AG10803 (cell line): ENCODE measurements around the gene ZMIZ1.

Experiments used
- DNase-seq: peaks from one replicate; pipeline ENCODE4 v3.0.0; 2010; ENCODE audit warnings: low read depth
- H3K4me3 ChIP-seq: 2 replicates; pipeline ENCODE4 v1.5.1; 2011; ENCODE audit warnings: mild to moderate bottlenecking, low read length, control low read depth
- CTCF ChIP-seq: conservative IDR thresholded peaks from 2 replicates; pipeline ENCODE4 v1.5.1; 2011; ENCODE audit warnings: mild to moderate bottlenecking, low read length, control low read depth, inconsistent platforms

The ZMIZ1 gene

DNA sequence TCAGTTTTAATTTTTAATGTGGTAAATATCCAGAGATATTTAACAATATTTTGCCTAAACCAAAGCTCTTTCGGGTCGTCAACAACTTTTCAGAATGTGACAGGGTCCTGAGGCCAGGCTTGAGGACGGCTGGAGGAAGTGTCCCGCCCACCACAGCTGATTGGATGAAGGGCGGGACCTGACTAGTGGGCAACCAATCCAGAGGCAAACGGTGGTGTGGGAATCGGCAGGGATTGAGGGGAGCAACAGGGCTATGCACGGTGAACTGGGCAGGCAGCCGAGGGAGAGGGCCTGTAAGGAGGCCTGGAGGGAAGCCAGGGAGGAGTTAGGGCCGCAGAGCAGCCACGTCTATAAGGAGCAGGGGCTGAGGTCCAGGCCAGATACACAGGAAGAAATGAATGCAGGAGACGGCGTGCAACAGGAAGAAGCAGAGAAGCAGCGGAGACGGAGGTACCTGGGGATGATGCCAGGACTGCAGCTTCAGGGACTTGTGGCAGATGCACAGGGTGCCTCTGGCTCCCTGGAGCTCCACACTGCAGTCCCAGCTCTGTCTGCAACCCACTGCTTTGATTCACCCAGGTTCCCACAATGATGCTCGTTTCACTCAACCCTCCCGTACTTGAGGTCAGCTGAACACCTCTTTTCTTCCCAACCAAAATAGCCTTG is 46.1 kb upstream of the ZMIZ1 start:
- no peak for TF ChIP-seq CTCF
- H3K4me3 ChIP-seq = no peak overlapping the region
- DNase-seq = no peak

DNA sequence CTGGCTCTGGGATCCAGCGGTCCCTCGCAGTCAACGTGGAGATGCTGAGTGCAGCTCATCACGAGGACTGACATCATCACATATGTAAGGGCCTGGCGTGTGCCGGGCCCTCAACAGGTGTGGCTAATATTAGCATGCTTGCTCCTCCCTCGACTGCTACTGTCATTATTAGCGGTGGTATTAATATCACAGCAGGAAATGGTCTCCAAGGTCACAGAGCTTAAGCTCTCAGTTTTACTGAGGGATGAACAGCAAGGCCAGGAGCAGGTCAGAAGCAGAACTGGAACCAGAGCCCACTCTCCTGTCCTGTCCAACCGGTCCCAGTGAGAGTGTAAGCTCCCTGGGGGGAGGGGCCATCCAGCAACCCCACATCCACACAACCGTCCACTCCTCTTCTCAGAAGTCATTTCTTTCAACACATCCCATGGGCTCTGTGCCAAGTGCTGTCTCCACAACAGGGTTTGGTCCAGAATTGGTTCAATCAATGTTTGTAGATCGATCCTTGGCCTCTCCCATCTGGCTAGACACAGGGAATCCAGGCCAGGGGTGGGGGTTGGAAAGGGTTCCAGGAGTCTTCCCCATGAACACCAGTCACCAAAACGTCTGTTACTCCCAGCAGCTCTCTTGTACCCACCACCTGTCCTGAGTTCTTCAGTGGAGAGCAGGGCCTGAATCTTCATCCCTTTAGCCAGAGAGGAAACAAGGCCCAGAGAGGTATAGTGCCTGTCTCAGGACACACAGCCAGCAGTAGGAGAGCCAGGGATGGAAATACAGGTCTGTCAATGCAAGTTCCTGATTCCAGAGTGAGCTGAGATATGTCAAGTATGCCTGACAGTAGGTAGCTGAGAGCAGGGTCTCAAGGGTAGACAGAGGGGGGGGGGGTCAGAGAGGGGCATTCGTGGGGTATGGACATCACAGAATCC is 45.3 kb upstream of the ZMIZ1 start:
- no peak for DNase-seq
- no peak for TF ChIP-seq CTCF
- H3K4me3 ChIP-seq = no peak overlapping the region

DNA sequence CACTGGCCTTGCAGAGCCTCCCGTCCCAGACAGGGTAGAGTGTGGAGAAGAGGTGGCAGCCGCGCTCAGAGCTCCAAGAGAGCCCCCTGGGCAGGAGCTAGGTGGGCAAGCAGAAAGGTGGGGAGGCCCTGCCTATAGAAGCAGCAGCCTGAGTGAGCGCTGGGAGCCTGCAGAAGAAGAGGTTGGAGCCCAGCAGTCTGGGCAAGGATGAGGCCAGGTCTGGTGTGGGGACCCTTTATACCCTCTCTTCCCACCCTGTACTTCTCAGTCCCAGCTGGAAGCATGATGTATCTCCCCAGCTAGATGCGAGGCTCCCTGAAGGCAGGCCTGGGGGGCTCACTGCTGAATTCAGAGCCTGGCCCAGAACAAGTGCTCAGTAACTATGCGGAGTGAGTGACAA is 44.5 kb upstream of the ZMIZ1 start:
- no peak for TF ChIP-seq CTCF
- DNase-seq = no peak
- no peak overlapping the region for H3K4me3 ChIP-seq

GRCh38 chr10:79024720-79025198 is 44.0 kb upstream of the ZMIZ1 start:
- TF ChIP-seq CTCF = no peak
- no peak overlapping the region for H3K4me3 ChIP-seq
- DNase-seq = no peak

DNA sequence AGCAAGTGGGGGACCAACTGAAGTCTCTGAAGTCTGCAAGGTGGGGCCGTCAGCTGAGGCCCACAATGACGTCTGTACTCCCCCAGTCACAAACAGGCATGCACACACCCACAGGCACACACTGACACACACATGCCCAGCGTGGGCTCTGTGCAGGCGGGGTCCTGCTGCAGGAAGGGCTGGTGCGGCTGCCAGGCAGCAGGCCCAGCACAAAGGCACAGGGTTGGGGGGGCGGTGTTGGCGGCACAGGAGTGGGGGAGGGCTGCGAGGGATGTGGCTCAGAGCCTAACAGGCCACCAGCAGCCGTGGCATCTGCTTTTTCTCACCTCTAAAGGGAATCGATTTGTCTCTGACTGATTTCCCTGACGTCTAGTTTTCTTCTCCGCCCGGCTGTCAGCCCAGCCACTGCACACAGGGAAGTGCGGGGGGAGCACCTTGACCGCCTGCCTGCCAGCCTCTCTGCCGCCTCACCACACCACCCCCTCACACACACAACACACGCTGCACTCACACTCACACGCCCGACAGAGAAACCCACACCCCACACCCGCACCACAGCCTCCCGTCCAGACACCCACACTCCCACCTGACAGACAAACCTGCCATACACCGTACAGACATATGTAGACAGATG is 43.5 kb upstream of the ZMIZ1 start:
- H3K4me3 ChIP-seq = no peak overlapping the region
- no peak for DNase-seq
- no peak for TF ChIP-seq CTCF

- TF ChIP-seq CTCF = no peak
- H3K4me3 ChIP-seq = no peak overlapping the region
- no peak for DNase-seq
Measured at GRCh38 chr10:79026341-79026761, 42.4 kb upstream of the ZMIZ1 start.
